HCT116 (cell line): ENCODE measurements around the gene RAB11A. TPM values are rescaled to one million over a fixed set of nuclear protein-coding genes. Genes with fewer than 3 reads are reported as not detected.

Experiments
- ATAC-seq: fragments of 200-7000 bp; cut with Tn5 transposase; 2 replicates; pipeline ENCODE4 v1.9.1; 2020; ENCODE audit warnings: mild to moderate bottlenecking, moderate library complexity
- BruUV-seq: library from RNA; stranded (reverse); fragments of 400-500 nt; replicated peaks from 2 replicates; lab custom pipeline; 2021; lab: Mats Ljungman, UMichigan
- CTCF ChIA-PET: fragments of 300-600 bp; sonication (Branson Sonifier 250); formaldehyde crosslinking; loops from one replicate; lab custom pipeline; 2021; ENCODE audit warnings: antibody characterized with exemption; lab: Charles Lee
- POLR2A ChIA-PET: fragments of 300-600, 350-600 bp; sonication (Branson Sonifier 250); formaldehyde crosslinking; loops from one replicate; lab custom pipeline; 2021; ENCODE audit warnings: antibody characterized with exemption; lab: Charles Lee
- RAD21 ChIA-PET, 2 experiments: fragments of 300-600 bp; sonication (Branson Sonifier 250); formaldehyde crosslinking; loops; one replicate each; lab custom pipeline; 2023; ENCODE audit warnings: low total read pairs in 2 of 2; ENCODE audit not compliant: uncharacterized antibody in 2 of 2, unreplicated experiment in 2 of 2, low non-redundant PET in 1 of 2; lab: Charles Lee
- DNase-seq: peaks from one replicate; pipeline ENCODE4 v3.0.0-alpha.2; 2010; ENCODE audit warnings: low read depth, low spot score
- H2AFZ ChIP-seq: fragments of 200-600 bp; shearing (Covaris generic), sonication (generic); 2 replicates; pipeline ENCODE4 v1.6.1; 2017; ENCODE audit warnings: low read depth, mixed run types, mixed read lengths, antibody characterized with exemption, low read length; ENCODE audit not compliant: poor library complexity, severe bottlenecking
- H3K27ac ChIP-seq: 2 replicates; pipeline ENCODE4 v1.5.1; 2012; ENCODE audit warnings: low read depth, low read length
- H3K27me3 ChIP-seq: fragments of 200-600 bp; sonication (generic); 2 replicates; pipeline ENCODE4 v1.6.1; 2016; ENCODE audit warnings: mixed run types, low read length, mixed read lengths; ENCODE audit not compliant: insufficient read depth
- H3K36me3 ChIP-seq, 2 experiments: fragments of 200-500 bp in 1 of 2; fragments of 200-600 bp in 1 of 2; sonication (Bioruptor generic) in 1 of 2; sonication (generic) in 1 of 2; 2 replicates each; pipeline versions ENCODE4 v1.5.1 to v1.6.1; 2014 to 2016; ENCODE audit warnings: low read length in 2 of 2, inconsistent platforms in 1 of 2, mixed read lengths in 1 of 2, mixed run types in 1 of 2; ENCODE audit not compliant: insufficient read depth in 2 of 2, control insufficient read depth in 1 of 2
- H3K4me1 ChIP-seq, 2 experiments: fragments of 200-600 bp in 1 of 2; sonication (generic) in 1 of 2; 2 replicates each; pipeline versions ENCODE4 v1.5.1 to v1.6.1; 2012 to 2017; ENCODE audit warnings: low read length in 2 of 2, inconsistent platforms in 1 of 2, mild to moderate bottlenecking in 1 of 2, mixed read lengths in 1 of 2, mixed run types in 1 of 2, moderate library complexity in 1 of 2; ENCODE audit not compliant: insufficient read depth in 2 of 2, control insufficient read depth in 1 of 2
- H3K4me2 ChIP-seq: fragments of 200-600 bp; sonication (generic); 2 replicates; pipeline ENCODE4 v1.6.1; 2017; ENCODE audit warnings: mixed run types, low read length, mixed read lengths
- H3K4me3 ChIP-seq, 2 experiments: fragments of 200-600 bp in 1 of 2; sonication (generic) in 1 of 2; replicated peaks in 1 of 2; 2 replicates each; pipeline ENCODE4 v1.5.1; 2011 to 2016; ENCODE audit warnings: low read length in 2 of 2, control low read depth in 1 of 2, low read depth in 1 of 2, mild to moderate bottlenecking in 1 of 2, mixed read lengths in 1 of 2, mixed run types in 1 of 2
- H3K79me2 ChIP-seq: fragments of 200-600 bp; sonication (generic); 2 replicates; pipeline ENCODE4 v1.6.1; 2017; ENCODE audit warnings: mild to moderate bottlenecking, mixed run types, low read length, moderate library complexity, mixed read lengths; ENCODE audit not compliant: insufficient read depth
- H3K9ac ChIP-seq: fragments of 200-600 bp; sonication (generic); 2 replicates; pipeline ENCODE4 v1.6.1; 2016; ENCODE audit warnings: low read length, mixed read lengths
- H3K9me2 ChIP-seq: fragments of 200-600 bp; sonication (generic), shearing (Covaris generic); 2 replicates; pipeline ENCODE4 v1.6.1; 2017; ENCODE audit warnings: mixed run types, mild to moderate bottlenecking, moderate library complexity; ENCODE audit not compliant: insufficient read depth
- H3K9me3 ChIP-seq, 2 experiments: fragments of 200-500 bp in 1 of 2; fragments of 200-600 bp in 1 of 2; sonication (Bioruptor generic) in 1 of 2; sonication (generic) in 1 of 2; 2 replicates each; pipeline ENCODE4 v1.6.1; 2014 to 2017; ENCODE audit warnings: low read length in 2 of 2, mixed read lengths in 2 of 2, inconsistent platforms in 1 of 2, low read depth in 1 of 2, mild to moderate bottlenecking in 1 of 2, mixed run types in 1 of 2, moderate library complexity in 1 of 2; ENCODE audit not compliant: control insufficient read depth in 1 of 2, insufficient read depth in 1 of 2
- H4K20me1 ChIP-seq: fragments of 200-600 bp; sonication (generic), shearing (Covaris generic); 2 replicates; pipeline ENCODE4 v1.6.1; 2017; ENCODE audit warnings: mixed run types, mild to moderate bottlenecking, moderate library complexity; ENCODE audit not compliant: insufficient read depth
- CBX3 ChIP-seq: IDR thresholded peaks from 2 replicates; pipeline ENCODE4 v1.6.1; 2012; ENCODE audit warnings: low read depth
- EZH2phosphoT487 ChIP-seq: fragments of 200-600 bp; IDR thresholded peaks from 2 replicates; pipeline ENCODE4 v1.6.1; 2018; ENCODE audit warnings: antibody characterized with exemption, borderline replicate concordance
- MAX ChIP-seq: IDR thresholded peaks from 2 replicates; pipeline ENCODE4 v1.6.1; 2012
- POLR2A ChIP-seq: IDR thresholded peaks from 2 replicates; pipeline ENCODE4 v1.7.0; 2011; ENCODE audit warnings: borderline replicate concordance; ENCODE audit not compliant: insufficient read depth, insufficient read length; ENCODE audit errors: extremely low read depth
- REST ChIP-seq: IDR thresholded peaks from 2 replicates; pipeline ENCODE4 v1.6.1; 2012; ENCODE audit warnings: low read depth
- SIN3A ChIP-seq: IDR thresholded peaks from 2 replicates; pipeline ENCODE4 v1.6.1; 2012; ENCODE audit warnings: low read depth
- SP1 ChIP-seq: IDR thresholded peaks from 2 replicates; pipeline ENCODE4 v1.6.1; 2012; ENCODE audit warnings: low read depth
- SRF ChIP-seq: IDR thresholded peaks from 2 replicates; pipeline ENCODE4 v1.6.1; 2012; ENCODE audit warnings: low read depth
- TCF7L2 ChIP-seq: IDR thresholded peaks from 2 replicates; pipeline ENCODE4 v1.7.0; 2011; ENCODE audit warnings: borderline replicate concordance, inconsistent platforms; ENCODE audit not compliant: insufficient read depth, insufficient read length; ENCODE audit errors: extremely low read depth
- ZFX ChIP-seq: fragments of 450-650 bp; IDR thresholded peaks from 2 replicates; pipeline ENCODE4 v1.6.1; 2017
- intact Hi-C: fragments of 100-400 bp; cut with micrococcal nuclease; formaldehyde crosslinking; loops from 2 replicates; pipeline ENCODE4 v1.10.0; 2022
- total RNA-seq: library from RNA; stranded (reverse); gene quantifications from one replicate; pipeline ENCODE4 v1.2.1, GENCODE V29; 2021; ENCODE audit not compliant: unreplicated experiment

The RAB11A gene
- total RNA-seq, 1 experiment from 2014 or later: 234 TPM

- H3K36me3 ChIP-seq: no peaks in the 10 kb centered on the region
- TF ChIP-seq SRF (no peak), SIN3A (no peak), SP1 (no peak), REST (no peak), EZH2phosphoT487 (no peak), ZFX (no peak), TCF7L2 (no peak), POLR2A (no peak), CBX3 (no peak), MAX (no peak)
- TF ChIP-seq, all 23 proteins: peak for 0
- Histone ChIP-seq H4K20me1 (no peaks in the 10 kb centered on the region), H3K9ac (no peak overlapping the region), H3K79me2 (no peaks in the 10 kb centered on the region), H3K4me2 (no peak overlapping the region), H2AFZ (no peak overlapping the region), H3K27me3 (no peaks in the 10 kb centered on the region), H3K9me2 (no peaks in the 10 kb centered on the region), H3K27ac (no peak overlapping the region), H3K4me1 (peaks cover 19 to 27% of the 10 kb centered on the region in 2 experiments), H3K9me3 (no peaks in the 10 kb centered on the region), H3K4me3 (no peak overlapping the region)
- no TSS peak for BruUV-seq
- ChIA-PET RAD21 (no interaction called here), CTCF (interaction anchor here (1.2 to 3.0 kb wide), 4 partner anchors 8 to 28 kb away, joined by 3 to 13 read pairs (median 3); no protein-coding TSS in a partner anchor), POLR2A (no interaction called here)
- ATAC-seq: no peak
- no peak for DNase-seq
- intact Hi-C loops: loop anchor here (5.0 to 10.0 kb wide), 2 partner anchors 237 to 520 kb away; no protein-coding TSS in a partner anchor
Observed at GRCh38 chr15:65834603-65835282, 34.5 kb upstream of the RAB11A start.
